ENCODE results near the gene FAM81B.
"Not testable (repeated sequence)": the region's sequence is repeated elsewhere in the genome, so short reads cannot be mapped to it uniquely, and the experiment has no call there.

The FAM81B gene

DNA sequence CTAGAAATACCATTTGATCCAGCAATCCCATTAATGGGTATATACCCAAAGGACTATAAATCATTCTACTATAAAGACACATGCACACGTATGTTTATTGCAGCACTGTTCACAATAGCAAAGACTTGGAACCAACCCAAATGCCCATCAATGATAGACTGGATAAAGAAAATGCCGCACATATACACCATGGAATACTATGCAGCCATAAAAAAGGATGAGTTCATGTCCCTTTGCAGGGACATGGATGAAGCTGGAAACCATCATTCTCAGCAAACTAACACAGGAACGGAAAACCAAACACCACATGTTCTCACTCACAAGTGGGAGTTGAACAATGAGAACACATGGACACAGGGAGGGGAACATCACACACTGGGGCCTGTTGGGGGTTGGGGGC lies 799 bp downstream of the FAM81B start:
- H3K4me3 ChIP-seq (ENCODE audit: low read depth, low read length); POLR2A ChIA-PET; H3K9me3 ChIP-seq (ENCODE audit: control insufficient read depth, insufficient read depth, low read depth, low read length); CTCF ChIA-PET; H3K4me1 ChIP-seq (ENCODE audit: control insufficient read depth, insufficient read depth, low read length); H3K36me3 ChIP-seq (ENCODE audit: control insufficient read depth in 2 of 2, insufficient read depth in 1 of 2, low read length in 2 of 2); H3K27ac ChIP-seq (ENCODE audit: extremely low read depth, low read depth, low read length): not testable (repeated sequence)
- peak; percentile 95 for TF ChIP-seq ZNF146 (tag by site-specific recombination; IDR thresholded peaks at IDR 0.05)
- TF ChIP-seq, protein P1, sequence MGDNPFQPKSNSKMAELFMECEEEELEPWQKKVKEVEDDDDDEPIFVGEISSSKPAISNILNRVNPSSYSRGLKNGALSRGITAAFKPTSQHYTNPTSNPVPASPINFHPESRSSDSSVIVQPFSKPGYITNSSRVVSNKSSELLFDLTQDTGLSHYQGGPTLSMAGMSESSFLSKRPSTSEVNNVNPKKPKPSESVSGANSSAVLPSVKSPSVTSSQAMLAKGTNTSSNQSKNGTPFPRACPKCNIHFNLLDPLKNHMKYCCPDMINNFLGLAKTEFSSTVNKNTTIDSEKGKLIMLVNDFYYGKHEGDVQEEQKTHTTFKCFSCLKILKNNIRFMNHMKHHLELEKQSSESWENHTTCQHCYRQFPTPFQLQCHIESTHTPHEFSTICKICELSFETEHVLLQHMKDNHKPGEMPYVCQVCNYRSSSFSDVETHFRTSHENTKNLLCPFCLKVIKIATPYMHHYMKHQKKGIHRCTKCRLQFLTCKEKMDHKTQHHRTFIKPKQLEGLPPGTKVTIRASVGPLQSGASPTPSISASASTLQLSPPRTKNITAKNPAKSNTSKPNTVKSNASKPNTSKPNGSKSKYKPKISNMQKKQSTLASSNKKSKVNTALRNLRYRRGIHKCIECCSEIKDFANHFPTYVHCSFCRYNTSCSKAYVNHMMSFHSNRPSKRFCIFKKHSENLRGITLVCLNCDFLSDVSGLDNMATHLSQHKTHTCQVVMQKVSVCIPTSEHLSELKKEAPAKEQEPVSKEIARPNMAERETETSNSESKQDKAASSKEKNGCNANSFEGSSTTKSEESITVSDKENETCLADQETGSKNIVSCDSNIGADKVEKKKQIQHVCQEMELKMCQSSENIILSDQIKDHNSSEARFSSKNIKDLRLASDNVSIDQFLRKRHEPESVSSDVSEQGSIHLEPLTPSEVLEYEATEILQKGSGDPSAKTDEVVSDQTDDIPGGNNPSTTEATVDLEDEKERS (tag by site-specific recombination; IDR thresholded peaks at IDR 0.05) = peak; percentile 83; the same call in 1 of the 2 replicates

DNA sequence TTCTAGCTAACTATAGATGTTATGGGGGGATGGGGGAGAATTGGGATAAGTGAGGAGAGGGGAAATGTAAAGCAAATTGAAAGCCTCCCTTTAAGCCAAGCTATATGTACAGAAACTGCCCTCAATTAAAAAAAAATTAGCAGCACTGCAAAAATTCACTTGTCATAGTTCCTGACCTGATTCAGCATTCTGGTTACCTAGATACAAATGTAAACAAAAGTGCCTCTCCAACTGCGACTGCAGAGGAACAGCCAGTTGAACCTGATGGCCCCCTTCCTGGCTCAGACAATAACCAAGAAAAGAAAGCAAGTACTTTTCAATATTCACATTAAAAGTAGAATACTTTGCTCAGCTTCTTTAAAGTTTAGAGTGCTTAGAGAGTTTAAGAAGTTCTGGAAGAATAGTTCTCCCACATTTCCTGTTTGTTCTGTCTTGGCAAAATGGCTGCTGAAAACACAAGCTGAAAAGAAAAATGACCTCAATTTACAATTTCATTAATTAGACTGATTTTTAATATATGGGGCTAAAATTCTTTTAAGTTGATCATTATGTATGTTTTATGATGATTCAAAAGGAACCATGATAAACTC lies 1.5 kb downstream of the FAM81B start:
- Histone ChIP-seq H3K4me3 (ENCODE audit: low read depth, low read length) (no peak overlapping the region), H3K27ac (ENCODE audit: extremely low read depth, low read depth, low read length) (no peak overlapping the region), H3K9me3 (ENCODE audit: control insufficient read depth, insufficient read depth, low read depth, low read length) (no peaks in the 10 kb centered on the region), H3K4me1 (ENCODE audit: control insufficient read depth, insufficient read depth, low read length) (no peaks in the 10 kb centered on the region), H3K36me3 (ENCODE audit: control insufficient read depth in 2 of 2, insufficient read depth in 1 of 2, low read length in 2 of 2) (no peaks in the 10 kb centered on the region)
- CTCF ChIA-PET = no interaction called here
- POLR2A ChIA-PET = no interaction called here
- TF ChIP-seq SCRT2 (tag by site-specific recombination; IDR thresholded peaks at IDR 0.05) = no peak
- no peak for TF ChIP-seq ZBTB48 (tag by site-specific recombination; IDR thresholded peaks at IDR 0.05)
- TF ChIP-seq, protein P2, sequence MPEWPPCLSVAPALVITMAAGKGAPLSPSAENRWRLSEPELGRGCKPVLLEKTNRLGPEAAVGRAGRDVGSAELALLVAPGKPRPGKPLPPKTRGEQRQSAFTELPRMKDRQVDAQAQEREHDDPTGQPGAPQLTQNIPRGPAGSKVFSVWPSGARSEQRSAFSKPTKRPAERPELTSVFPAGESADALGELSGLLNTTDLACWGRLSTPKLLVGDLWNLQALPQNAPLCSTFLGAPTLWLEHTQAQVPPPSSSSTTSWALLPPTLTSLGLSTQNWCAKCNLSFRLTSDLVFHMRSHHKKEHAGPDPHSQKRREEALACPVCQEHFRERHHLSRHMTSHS (tag by site-specific recombination; IDR thresholded peaks at IDR 0.05) = no peak
- TF ChIP-seq ZNF529 (tag by site-specific recombination; IDR thresholded peaks at IDR 0.05; ENCODE audit: insufficient replicate concordance) = no peak
- TF ChIP-seq, protein P3, sequence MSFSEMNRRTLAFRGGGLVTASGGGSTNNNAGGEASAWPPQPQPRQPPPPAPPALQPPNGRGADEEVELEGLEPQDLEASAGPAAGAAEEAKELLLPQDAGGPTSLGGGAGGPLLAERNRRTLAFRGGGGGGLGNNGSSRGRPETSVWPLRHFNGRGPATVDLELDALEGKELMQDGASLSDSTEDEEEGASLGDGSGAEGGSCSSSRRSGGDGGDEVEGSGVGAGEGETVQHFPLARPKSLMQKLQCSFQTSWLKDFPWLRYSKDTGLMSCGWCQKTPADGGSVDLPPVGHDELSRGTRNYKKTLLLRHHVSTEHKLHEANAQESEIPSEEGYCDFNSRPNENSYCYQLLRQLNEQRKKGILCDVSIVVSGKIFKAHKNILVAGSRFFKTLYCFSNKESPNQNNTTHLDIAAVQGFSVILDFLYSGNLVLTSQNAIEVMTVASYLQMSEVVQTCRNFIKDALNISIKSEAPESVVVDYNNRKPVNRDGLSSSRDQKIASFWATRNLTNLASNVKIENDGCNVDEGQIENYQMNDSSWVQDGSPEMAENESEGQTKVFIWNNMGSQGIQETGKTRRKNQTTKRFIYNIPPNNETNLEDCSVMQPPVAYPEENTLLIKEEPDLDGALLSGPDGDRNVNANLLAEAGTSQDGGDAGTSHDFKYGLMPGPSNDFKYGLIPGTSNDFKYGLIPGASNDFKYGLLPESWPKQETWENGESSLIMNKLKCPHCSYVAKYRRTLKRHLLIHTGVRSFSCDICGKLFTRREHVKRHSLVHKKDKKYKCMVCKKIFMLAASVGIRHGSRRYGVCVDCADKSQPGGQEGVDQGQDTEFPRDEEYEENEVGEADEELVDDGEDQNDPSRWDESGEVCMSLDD (tag by site-specific recombination; IDR thresholded peaks at IDR 0.05) = no peak
- TF ChIP-seq ZNF433 (tag by site-specific recombination; IDR thresholded peaks at IDR 0.05; ENCODE audit: low read depth) = no peak

DNA sequence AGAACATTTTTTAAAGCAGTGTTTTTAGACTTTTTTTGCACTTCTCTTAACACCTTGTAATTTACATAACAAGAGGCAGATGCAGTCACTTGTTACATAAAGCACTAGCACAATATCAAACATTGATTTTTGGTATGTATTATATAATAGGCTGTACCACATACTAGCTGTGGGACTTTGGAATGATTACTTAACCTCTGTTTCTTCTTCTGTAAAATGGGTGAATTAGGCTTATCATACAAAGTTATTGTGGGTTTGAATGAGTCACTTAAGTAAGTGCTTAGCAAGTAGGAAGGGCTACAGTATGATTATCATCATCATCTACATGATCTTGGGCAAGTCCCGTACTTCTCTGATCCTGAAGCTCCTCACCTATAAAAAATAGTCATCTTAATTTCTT lies 2.1 kb downstream of the FAM81B start:
- H3K4me3 ChIP-seq (ENCODE audit: low read depth, low read length) = no peak overlapping the region
- POLR2A ChIA-PET = no interaction called here
- no peak overlapping the region for H3K27ac ChIP-seq (ENCODE audit: extremely low read depth, low read depth, low read length)
- no peaks in the 10 kb centered on the region for H3K9me3 ChIP-seq (ENCODE audit: control insufficient read depth, insufficient read depth, low read depth, low read length)
- H3K36me3 ChIP-seq (ENCODE audit: control insufficient read depth in 2 of 2, insufficient read depth in 1 of 2, low read length in 2 of 2) = no peaks in the 10 kb centered on the region
- H3K4me1 ChIP-seq (ENCODE audit: control insufficient read depth, insufficient read depth, low read length) = no peaks in the 10 kb centered on the region
- CTCF ChIA-PET = no interaction called here
- TF ChIP-seq ZFHX2 (tag by site-specific recombination; conservative IDR thresholded peaks at IDR 0.05) = no peak
- TF ChIP-seq ZNF274 (IDR thresholded peaks at IDR 0.05; ENCODE audit: low read length) = no peak
- TF ChIP-seq ZNF274 (tag by site-specific recombination; IDR thresholded peaks at IDR 0.05; ENCODE audit: borderline replicate concordance) = no peak
- TF ChIP-seq ZNF558 (tag by site-specific recombination; IDR thresholded peaks at IDR 0.05) = no peak
- TF ChIP-seq, protein P4, sequence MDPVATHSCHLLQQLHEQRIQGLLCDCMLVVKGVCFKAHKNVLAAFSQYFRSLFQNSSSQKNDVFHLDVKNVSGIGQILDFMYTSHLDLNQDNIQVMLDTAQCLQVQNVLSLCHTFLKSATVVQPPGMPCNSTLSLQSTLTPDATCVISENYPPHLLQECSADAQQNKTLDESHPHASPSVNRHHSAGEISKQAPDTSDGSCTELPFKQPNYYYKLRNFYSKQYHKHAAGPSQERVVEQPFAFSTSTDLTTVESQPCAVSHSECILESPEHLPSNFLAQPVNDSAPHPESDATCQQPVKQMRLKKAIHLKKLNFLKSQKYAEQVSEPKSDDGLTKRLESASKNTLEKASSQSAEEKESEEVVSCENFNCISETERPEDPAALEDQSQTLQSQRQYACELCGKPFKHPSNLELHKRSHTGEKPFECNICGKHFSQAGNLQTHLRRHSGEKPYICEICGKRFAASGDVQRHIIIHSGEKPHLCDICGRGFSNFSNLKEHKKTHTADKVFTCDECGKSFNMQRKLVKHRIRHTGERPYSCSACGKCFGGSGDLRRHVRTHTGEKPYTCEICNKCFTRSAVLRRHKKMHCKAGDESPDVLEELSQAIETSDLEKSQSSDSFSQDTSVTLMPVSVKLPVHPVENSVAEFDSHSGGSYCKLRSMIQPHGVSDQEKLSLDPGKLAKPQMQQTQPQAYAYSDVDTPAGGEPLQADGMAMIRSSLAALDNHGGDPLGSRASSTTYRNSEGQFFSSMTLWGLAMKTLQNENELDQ (tag by site-specific recombination; IDR thresholded peaks at IDR 0.05; ENCODE audit: low read depth) = no peak
- peak; percentile 55; the same call in 1 of the 2 replicates for TF ChIP-seq ZNF768 (tag by site-specific recombination; IDR thresholded peaks at IDR 0.05)
- no peak for TF ChIP-seq ZNF121 (tag by site-specific recombination; IDR thresholded peaks at IDR 0.05)

Data from HEK293 (cell line).